GM10248 (cell line): Measurements from ENCODE around the gene HDDC3.
A peak's percentile ranks its signal among the peaks of the same experiment; 100 is the strongest.

Experiments
- CTCF ChIA-PET: fragments of 300-600 bp; sonication (Branson Sonifier 250); formaldehyde crosslinking; extraction: SDS; loops from one replicate; lab custom pipeline; 2021; ENCODE audit warnings: antibody characterized with exemption; lab: Yijun Ruan, JAX
- POLR2A ChIA-PET: fragments of 350-650 bp; sonication (Branson Sonifier 250); formaldehyde crosslinking; extraction: SDS; loops from one replicate; lab custom pipeline; 2020; ENCODE audit warnings: antibody characterized with exemption; lab: Yijun Ruan, JAX
- DNase-seq: peaks from one replicate; pipeline ENCODE4 v3.0.0; 2012; ENCODE audit errors: extremely low spot score
- TF ChIP-seq, protein P1 (sequence below): IDR thresholded peaks from 2 replicates; pipeline ENCODE4 v1.5.1; 2012; ENCODE audit warnings: mild to moderate bottlenecking, low read depth; ENCODE audit errors: extremely low read depth, missing control alignments, control extremely low read depth

Gene HDDC3

DNA sequence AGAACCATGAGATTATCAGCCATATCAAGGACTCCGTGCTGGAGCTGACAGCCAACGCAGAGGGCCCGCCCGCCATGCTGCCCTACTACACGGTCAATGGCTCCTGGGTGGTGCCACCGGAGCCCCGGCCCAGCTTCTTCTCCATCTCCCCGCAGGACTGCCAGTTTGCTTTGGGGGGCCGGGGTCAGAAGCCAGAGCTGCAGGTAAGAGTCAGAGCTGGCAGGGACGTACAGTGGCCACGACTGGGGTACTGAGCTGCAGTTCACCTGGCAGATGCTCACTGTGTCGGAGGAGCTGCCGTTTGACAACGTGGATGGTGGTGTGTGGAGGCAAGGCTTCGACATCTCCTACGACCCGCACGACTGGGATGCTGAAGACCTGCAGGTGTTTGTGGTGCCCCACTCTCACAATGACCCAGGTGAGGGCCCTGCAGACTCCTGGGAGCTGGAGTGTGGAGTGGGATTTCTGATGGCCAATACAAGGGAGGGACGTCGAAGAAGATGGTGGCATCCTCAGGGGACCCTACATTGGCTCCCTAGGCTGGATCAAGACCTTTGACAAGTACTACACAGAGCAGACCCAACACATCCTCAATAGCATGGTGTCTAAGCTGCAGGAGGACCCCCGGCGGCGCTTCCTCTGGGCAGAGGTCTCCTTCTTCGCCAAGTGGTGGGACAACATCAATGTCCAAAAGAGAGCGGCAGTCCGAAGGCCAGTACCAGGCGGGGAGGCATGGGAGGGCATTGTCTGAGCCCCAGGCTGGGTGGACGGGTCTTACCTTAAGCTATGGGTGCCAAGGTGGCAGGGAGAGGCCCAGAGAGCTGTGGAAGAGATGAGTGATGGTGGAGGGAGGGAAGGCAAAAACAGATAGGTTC, 26.8 kb downstream of the HDDC3 start:
- CTCF ChIA-PET: interaction anchor here (1.0 to 10.8 kb wide), 8 partner anchors 9 to 585 kb away, joined by 3 to 211 read pairs (median 6); partner anchors contain the start of genes FES, HDDC3 and UNC45A
- POLR2A ChIA-PET: no interaction called here
- TF ChIP-seq, protein P1, sequence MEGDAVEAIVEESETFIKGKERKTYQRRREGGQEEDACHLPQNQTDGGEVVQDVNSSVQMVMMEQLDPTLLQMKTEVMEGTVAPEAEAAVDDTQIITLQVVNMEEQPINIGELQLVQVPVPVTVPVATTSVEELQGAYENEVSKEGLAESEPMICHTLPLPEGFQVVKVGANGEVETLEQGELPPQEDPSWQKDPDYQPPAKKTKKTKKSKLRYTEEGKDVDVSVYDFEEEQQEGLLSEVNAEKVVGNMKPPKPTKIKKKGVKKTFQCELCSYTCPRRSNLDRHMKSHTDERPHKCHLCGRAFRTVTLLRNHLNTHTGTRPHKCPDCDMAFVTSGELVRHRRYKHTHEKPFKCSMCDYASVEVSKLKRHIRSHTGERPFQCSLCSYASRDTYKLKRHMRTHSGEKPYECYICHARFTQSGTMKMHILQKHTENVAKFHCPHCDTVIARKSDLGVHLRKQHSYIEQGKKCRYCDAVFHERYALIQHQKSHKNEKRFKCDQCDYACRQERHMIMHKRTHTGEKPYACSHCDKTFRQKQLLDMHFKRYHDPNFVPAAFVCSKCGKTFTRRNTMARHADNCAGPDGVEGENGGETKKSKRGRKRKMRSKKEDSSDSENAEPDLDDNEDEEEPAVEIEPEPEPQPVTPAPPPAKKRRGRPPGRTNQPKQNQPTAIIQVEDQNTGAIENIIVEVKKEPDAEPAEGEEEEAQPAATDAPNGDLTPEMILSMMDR: no peak

DNA sequence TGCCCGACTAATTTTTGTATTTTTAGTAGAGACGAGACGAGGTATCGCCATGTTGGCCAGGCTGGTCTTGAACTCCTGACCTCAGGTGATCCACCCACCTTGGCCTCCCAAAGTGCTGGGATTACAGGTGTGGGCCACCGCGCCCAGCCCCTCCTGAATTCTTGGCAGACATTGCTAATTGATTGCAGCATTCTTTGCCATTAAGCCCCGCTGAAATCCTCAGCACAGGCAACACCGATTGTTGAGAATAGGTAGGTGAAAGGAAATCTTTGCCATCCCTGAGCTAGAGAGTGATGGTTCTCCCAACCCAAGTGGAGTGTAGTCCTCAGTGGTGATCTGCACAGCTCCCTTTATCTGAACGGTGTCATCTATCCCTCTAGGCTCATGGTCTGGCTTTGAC, 27.6 kb downstream of the HDDC3 start:
- CTCF ChIA-PET: interaction anchor here (2.0 to 10.8 kb wide), 4 partner anchors 10 to 584 kb away, joined by 8 to 211 read pairs (median 42); partner anchors contain the start of genes FES, HDDC3 and UNC45A
- TF ChIP-seq, protein P1: no peak
- DNase-seq: no peak
- POLR2A ChIA-PET: no interaction called here

More for the DNA sequence above, 26.8 kb downstream of the HDDC3 start:
- DNase-seq: no peak

DNA sequence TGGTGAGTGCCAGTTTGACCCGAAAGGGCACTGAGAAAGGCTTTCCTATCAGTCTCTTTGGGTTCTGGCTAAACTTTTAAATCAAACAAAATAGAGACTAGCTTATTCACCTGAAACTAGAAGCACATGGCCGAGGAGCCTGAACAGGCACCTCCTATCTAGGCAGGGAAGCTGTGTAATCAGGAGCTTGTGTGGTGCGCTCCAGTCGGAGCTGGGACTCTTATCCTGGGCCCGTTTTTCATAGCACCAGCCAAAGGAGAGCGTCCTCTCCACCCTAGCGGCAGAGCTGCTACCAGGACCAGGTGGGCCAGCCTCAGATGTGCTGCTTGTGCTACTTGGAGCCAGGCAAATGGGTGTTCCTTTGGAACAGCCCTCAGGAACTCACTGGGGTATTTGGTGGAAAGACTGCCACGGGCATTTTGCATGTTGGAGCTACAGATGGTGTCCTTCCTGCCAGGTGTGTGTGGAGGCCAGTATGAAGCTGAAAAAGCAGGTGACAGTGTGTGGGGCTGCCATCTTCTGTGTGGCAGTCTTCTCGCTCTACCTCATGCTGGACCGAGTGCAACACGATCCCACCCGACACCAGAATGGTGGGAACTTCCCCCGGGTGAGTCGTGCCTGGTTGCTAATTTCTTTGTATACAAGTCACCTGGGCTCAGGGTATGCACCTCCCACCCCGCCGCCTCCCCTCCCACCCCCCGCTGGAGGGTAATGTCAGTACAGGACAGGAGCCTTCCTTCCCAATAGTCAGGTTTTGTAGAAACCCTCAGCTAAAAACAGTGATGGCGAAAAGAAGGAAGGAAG, 28.4 kb downstream of the HDDC3 start:
- TF ChIP-seq, protein P1: no peak
- CTCF ChIA-PET: interaction anchor here (1.4 to 10.8 kb wide), 12 partner anchors 11 to 584 kb away, joined by 3 to 211 read pairs (median 7); partner anchors contain the start of genes FES, HDDC3 and UNC45A
- POLR2A ChIA-PET: interaction anchor here (1.4 to 1.6 kb wide), 2 partner anchors 27 to 29 kb away, joined by 4 to 5 read pairs; partner anchors contain the start of gene HDDC3
- no peak for DNase-seq

DNA sequence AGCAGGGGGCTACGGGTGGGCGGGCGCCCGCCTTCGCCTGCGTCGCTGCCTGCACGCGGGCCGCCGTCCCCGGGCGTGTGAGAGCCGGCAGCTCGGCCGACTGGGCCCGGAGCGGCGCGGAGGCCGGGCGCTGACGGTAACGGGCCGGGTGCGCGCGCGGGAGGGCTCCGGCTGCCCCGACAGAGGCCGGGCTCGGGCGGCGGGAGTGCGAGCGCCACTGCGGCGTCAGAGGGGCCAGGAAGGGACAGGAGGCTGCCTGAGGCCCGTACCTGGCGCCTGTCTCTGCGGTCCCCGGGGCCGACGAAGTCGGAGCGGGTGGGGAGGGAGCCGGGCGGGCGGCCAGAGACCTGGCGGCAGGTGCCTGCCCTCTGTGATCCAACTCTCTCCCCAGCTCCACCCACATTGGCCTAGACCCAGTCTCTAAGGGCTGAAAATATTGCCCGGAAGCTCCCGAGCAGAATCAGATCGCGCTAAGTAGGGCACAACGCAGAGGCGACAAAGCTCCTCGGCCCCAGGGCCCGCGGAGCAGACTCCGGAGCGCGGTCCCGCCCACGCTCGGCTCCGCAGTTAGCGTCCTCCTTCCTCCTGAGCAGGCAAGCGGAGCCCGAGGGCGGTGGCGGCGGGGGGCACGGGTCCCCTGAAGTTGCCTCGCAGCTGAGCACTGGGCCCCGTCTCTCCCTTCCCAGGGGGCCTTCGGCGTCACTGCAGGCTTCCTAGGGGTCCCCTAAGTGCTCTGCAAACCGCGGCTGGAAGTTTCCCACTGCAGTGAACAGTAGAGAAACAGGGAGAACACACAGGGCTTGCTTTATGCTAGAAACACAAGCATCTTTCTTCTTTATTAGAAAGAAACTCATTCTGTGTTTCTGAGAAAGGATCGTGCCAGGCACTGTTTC, 29.3 kb downstream of the HDDC3 start, which contains the start of gene MAN2A2:
Gene MAN2A2, plus strand, starts transcription at position 463 of the 893 bp plus-strand sequence. CDS start 906 bp downstream, outside the sequence.
- POLR2A ChIA-PET: interaction anchor here (1.0 to 1.6 kb wide), 3 partner anchors 19 to 30 kb away, joined by 3 to 5 read pairs (median 4); partner anchors contain the start of gene HDDC3

DNA sequence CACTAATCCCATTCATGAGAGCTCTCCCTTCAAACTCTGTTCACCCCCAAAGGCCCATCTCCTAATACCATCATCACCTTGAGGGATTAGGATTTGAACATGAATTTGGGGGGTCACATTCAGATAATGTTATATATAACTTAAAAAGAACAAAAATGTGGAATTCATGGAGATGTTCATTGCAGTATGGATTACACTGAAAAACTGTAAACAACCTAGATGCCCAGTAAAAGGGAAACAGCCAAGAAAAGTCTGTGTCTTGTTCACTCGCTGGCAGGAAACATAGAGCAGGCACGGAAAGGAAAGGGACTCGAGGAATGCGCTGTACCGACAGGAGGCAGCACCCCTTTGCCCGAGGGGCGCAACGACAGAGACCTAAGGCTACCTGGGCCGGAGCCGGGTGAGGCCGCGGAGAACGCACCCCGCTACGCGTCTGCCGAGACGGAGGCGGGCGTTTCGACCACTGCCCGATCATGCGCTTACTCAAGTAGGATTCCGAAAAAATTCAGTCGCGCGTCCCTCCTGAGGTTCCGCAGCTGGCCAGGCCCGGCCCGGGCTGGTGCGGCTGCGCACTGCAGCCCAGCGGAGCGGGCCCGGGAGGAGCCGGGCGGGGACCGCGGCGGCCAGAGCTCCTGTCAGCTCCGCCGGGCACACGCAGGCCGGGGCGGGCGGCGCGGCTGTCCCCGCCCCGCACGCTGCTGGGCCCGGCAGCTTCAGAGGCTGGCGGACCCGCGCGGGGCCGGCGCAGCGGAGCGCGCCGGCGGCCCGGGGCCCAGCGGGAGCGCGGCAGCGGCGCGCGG, 30.1 kb downstream of the HDDC3 start:
- CTCF ChIA-PET: interaction anchor here (0.6 to 10.8 kb wide), 25 partner anchors 8 to 582 kb away, joined by 3 to 211 read pairs (median 4); partner anchors contain the start of genes FES, HDDC3 and UNC45A
- POLR2A ChIA-PET: interaction anchor here (1.0 to 1.4 kb wide), 2 partner anchors 19 to 29 kb away, joined by 3 to 4 read pairs; no protein-coding TSS in a partner anchor
- TF ChIP-seq, protein P1: peak; percentile 86
- DNase-seq: peak; percentile 92

More for the DNA sequence above, 29.3 kb downstream of the HDDC3 start, which contains the start of gene MAN2A2:
- TF ChIP-seq, protein P1: no peak
- CTCF ChIA-PET: interaction anchor here (0.7 to 10.8 kb wide), 21 partner anchors 8 to 583 kb away, joined by 3 to 211 read pairs (median 5); partner anchors contain the start of genes FES, HDDC3 and UNC45A
- DNase-seq: peak; percentile 88
